Measurements from ENCODE around the gene LIMS1.
"Not testable (repeated sequence)": the region's sequence is repeated elsewhere in the genome, so short reads cannot be mapped to it uniquely, and the experiment has no call there.

Gene LIMS1

GRCh38 chr2:108640731-108641130 is 106.5 kb downstream of the LIMS1 start:
- Histone ChIP-seq H3K9ac (ENCODE audit: low read length) (peak overlapping the region; percentile 52), H3K4me3 (ENCODE audit: low read length) (peak overlapping the region; percentile 58), H3K4me1 (ENCODE audit: control insufficient read depth, insufficient read depth, low read length) (peaks cover 64% of the 10 kb centered on the region), H3K27me3 (replicated peaks; ENCODE audit: control insufficient read depth, insufficient read depth, low read length) (no peaks in the 10 kb centered on the region), H3K36me3 (ENCODE audit: control insufficient read depth, insufficient read depth, low read length, severe bottlenecking) (peaks cover 5% of the 10 kb centered on the region), H3K9me3 (ENCODE audit: control insufficient read depth, low read length) (no peaks in the 10 kb centered on the region)
- DNase-seq (ENCODE audit: low read depth): peak; percentile 91

DNA sequence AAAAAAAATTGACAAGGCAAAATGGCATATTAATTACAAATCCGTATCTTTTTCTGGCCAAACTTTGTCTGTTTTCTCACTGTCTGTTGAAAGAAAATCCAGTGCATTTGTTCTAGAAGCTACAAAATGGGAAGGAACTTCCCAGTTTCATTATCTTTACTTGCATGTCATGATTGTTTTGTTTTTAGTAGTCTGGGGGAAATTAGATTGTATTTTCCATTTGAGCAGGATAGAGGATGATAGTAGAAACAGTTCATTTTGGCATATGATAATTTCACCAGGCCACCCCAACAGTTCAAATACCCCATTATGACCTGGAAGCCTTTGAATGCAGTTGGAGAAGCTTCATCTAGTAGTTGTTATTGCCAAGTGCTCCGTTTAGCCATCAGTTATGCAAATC is 107.5 kb downstream of the LIMS1 start:
- H3K9me3 ChIP-seq (ENCODE audit: control insufficient read depth, low read length): no peaks in the 10 kb centered on the region
- DNase-seq (ENCODE audit: low read depth): no peak
- peaks cover 5% of the 10 kb centered on the region for H3K36me3 ChIP-seq (ENCODE audit: control insufficient read depth, insufficient read depth, low read length, severe bottlenecking)
- no peak overlapping the region for H3K4me3 ChIP-seq (ENCODE audit: low read length)
- peak overlapping the region; percentile 52 for H3K9ac ChIP-seq (ENCODE audit: low read length)
- H3K27me3 ChIP-seq (replicated peaks; ENCODE audit: control insufficient read depth, insufficient read depth, low read length): no peaks in the 10 kb centered on the region
- peaks cover 54% of the 10 kb centered on the region for H3K4me1 ChIP-seq (ENCODE audit: control insufficient read depth, insufficient read depth, low read length)

DNA sequence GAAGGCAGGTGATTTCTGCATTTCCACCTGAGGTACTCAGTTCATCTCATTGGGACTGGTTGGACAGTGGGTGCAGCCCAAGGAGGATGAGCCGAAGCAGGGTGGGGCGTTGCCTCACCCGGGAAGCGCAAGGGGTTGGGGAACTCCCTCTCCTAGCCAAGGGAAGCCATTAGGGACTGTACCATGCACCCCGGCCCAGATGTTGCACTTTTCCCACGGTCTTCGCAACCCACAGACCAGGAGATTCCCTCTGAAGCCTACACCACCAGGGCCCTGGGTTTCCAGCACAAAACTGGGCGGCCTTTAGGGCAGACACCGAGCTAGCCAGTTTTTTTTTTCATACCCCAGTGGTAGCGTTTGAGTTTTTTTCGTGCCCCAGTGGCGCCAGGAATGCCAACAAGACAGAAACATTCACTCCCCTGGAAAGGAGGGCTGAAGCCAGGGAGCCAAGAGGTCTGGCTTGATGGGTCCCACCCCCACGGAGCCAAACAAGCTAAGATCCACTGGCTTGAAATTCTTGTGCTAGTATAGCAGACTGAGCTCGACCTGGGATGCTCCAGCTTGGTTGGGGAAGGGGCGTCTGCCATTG is 109.1 kb downstream of the LIMS1 start:
- peaks cover 39% of the 10 kb centered on the region for H3K4me1 ChIP-seq (ENCODE audit: control insufficient read depth, insufficient read depth, low read length)
- H3K27me3 ChIP-seq (replicated peaks; ENCODE audit: control insufficient read depth, insufficient read depth, low read length): no peaks in the 10 kb centered on the region
- H3K9ac ChIP-seq (ENCODE audit: low read length): no peak overlapping the region
- H3K36me3 ChIP-seq (ENCODE audit: control insufficient read depth, insufficient read depth, low read length, severe bottlenecking): peaks cover 5% of the 10 kb centered on the region
- no peak overlapping the region for H3K4me3 ChIP-seq (ENCODE audit: low read length)
- DNase-seq (ENCODE audit: low read depth): no peak
- H3K9me3 ChIP-seq (ENCODE audit: control insufficient read depth, low read length): no peaks in the 10 kb centered on the region

GRCh38 chr2:108643862-108644261 is 109.6 kb downstream of the LIMS1 start:
- H3K4me3 ChIP-seq (ENCODE audit: low read length); H3K27me3 ChIP-seq (replicated peaks; ENCODE audit: control insufficient read depth, insufficient read depth, low read length): not testable (repeated sequence)
- peaks cover 39% of the 10 kb centered on the region for H3K4me1 ChIP-seq (ENCODE audit: control insufficient read depth, insufficient read depth, low read length)

GRCh38 chr2:108644446-108644845 is 110.2 kb downstream of the LIMS1 start:
- H3K36me3 ChIP-seq (ENCODE audit: control insufficient read depth, insufficient read depth, low read length, severe bottlenecking); H3K27me3 ChIP-seq (replicated peaks; ENCODE audit: control insufficient read depth, insufficient read depth, low read length); DNase-seq (ENCODE audit: low read depth); H3K9me3 ChIP-seq (ENCODE audit: control insufficient read depth, low read length); H3K9ac ChIP-seq (ENCODE audit: low read length); H3K4me3 ChIP-seq (ENCODE audit: low read length): not testable (repeated sequence)
- H3K4me1 ChIP-seq (ENCODE audit: control insufficient read depth, insufficient read depth, low read length): peaks cover 34% of the 10 kb centered on the region

More at GRCh38 chr2:108643862-108644261, 109.6 kb downstream of the LIMS1 start:
- not testable (repeated sequence) for DNase-seq (ENCODE audit: low read depth); H3K9me3 ChIP-seq (ENCODE audit: control insufficient read depth, low read length); H3K9ac ChIP-seq (ENCODE audit: low read length); H3K36me3 ChIP-seq (ENCODE audit: control insufficient read depth, insufficient read depth, low read length, severe bottlenecking)

DNA sequence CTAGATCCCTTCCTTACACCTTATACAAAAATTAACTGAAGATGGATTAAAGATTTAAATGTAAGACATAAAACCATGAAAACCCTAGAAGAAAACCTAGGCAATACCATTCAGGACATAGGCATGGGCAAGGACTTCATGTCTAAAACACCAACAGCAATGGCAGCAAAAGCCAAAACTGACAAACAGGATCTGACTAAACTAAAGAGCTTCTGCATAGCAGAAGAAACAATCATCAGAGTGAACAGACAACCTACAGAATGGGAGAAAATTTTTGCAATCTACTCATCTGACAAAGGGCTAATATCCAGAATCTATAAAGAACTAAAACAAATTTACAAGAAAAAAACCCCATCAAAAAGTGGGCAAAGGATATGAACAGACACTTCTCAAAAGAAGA is 114.5 kb downstream of the LIMS1 start:
- not testable (repeated sequence) for H3K4me3 ChIP-seq (ENCODE audit: low read length); H3K36me3 ChIP-seq (ENCODE audit: control insufficient read depth, insufficient read depth, low read length, severe bottlenecking); H3K4me1 ChIP-seq (ENCODE audit: control insufficient read depth, insufficient read depth, low read length); H3K9ac ChIP-seq (ENCODE audit: low read length); H3K27me3 ChIP-seq (replicated peaks; ENCODE audit: control insufficient read depth, insufficient read depth, low read length); DNase-seq (ENCODE audit: low read depth); H3K9me3 ChIP-seq (ENCODE audit: control insufficient read depth, low read length)

- not testable (repeated sequence) for H3K4me1 ChIP-seq (ENCODE audit: control insufficient read depth, insufficient read depth, low read length); H3K9ac ChIP-seq (ENCODE audit: low read length); DNase-seq (ENCODE audit: low read depth); H3K4me3 ChIP-seq (ENCODE audit: low read length); H3K36me3 ChIP-seq (ENCODE audit: control insufficient read depth, insufficient read depth, low read length, severe bottlenecking); H3K27me3 ChIP-seq (replicated peaks; ENCODE audit: control insufficient read depth, insufficient read depth, low read length); H3K9me3 ChIP-seq (ENCODE audit: control insufficient read depth, low read length)
Observed at GRCh38 chr2:108650465-108650864, 116.2 kb downstream of the LIMS1 start.

DNA sequence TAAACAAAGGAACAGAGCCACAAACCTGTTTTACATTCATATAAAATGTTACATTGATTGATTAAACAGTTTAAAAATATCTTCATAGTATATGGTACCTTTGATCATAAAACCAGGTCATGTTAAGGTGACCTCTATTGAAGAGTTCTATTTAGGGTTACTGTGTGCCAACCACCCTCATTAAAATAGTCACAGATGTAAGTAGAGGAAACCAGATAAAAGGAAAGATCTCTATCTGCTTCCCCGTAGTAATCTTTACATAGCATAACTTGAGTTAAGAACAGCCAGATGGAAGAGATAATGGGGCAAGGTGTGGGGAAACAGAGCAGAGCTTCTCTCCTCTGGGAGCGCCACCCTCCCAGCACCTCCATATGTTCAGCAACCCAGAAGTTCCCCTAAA is 117.2 kb downstream of the LIMS1 start:
- not testable (repeated sequence) for H3K4me3 ChIP-seq (ENCODE audit: low read length); H3K36me3 ChIP-seq (ENCODE audit: control insufficient read depth, insufficient read depth, low read length, severe bottlenecking); H3K4me1 ChIP-seq (ENCODE audit: control insufficient read depth, insufficient read depth, low read length); H3K27me3 ChIP-seq (replicated peaks; ENCODE audit: control insufficient read depth, insufficient read depth, low read length); H3K9ac ChIP-seq (ENCODE audit: low read length); DNase-seq (ENCODE audit: low read depth); H3K9me3 ChIP-seq (ENCODE audit: control insufficient read depth, low read length)

GRCh38 chr2:108652187-108652931 is 118.1 kb downstream of the LIMS1 start:
- peak overlapping the region; percentile 38 for H3K9ac ChIP-seq (ENCODE audit: low read length)
- peak; percentile 83 for DNase-seq (ENCODE audit: low read depth)
- H3K4me3 ChIP-seq (ENCODE audit: low read length); H3K27me3 ChIP-seq (replicated peaks; ENCODE audit: control insufficient read depth, insufficient read depth, low read length); H3K9me3 ChIP-seq (ENCODE audit: control insufficient read depth, low read length); H3K4me1 ChIP-seq (ENCODE audit: control insufficient read depth, insufficient read depth, low read length); H3K36me3 ChIP-seq (ENCODE audit: control insufficient read depth, insufficient read depth, low read length, severe bottlenecking): not testable (repeated sequence)

DNA sequence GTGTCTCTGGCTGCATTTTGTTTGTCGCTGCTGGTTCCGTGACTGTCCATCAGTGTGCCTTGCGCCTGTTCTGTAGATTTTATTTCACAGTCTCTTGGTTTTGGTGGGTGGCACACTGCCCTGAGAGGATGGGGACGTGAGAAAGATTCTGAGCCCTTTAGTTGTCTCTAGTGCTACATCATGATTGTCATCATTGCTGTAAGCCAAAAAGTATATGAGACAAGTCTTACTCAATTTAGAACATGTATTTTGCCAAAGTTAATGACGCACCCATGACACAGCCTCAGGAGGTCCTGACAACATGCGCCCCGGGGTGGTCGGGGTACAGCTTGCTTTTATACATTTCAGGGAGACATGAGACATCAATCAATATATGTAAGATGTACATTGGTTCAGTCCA is 119.2 kb downstream of the LIMS1 start:
- not testable (repeated sequence) for H3K4me1 ChIP-seq (ENCODE audit: control insufficient read depth, insufficient read depth, low read length); H3K4me3 ChIP-seq (ENCODE audit: low read length); H3K9ac ChIP-seq (ENCODE audit: low read length); H3K9me3 ChIP-seq (ENCODE audit: control insufficient read depth, low read length); H3K27me3 ChIP-seq (replicated peaks; ENCODE audit: control insufficient read depth, insufficient read depth, low read length); DNase-seq (ENCODE audit: low read depth); H3K36me3 ChIP-seq (ENCODE audit: control insufficient read depth, insufficient read depth, low read length, severe bottlenecking)

GRCh38 chr2:108653849-108654248 is 119.6 kb downstream of the LIMS1 start:
- not testable (repeated sequence) for H3K36me3 ChIP-seq (ENCODE audit: control insufficient read depth, insufficient read depth, low read length, severe bottlenecking); H3K9me3 ChIP-seq (ENCODE audit: control insufficient read depth, low read length); H3K9ac ChIP-seq (ENCODE audit: low read length); H3K27me3 ChIP-seq (replicated peaks; ENCODE audit: control insufficient read depth, insufficient read depth, low read length); H3K4me1 ChIP-seq (ENCODE audit: control insufficient read depth, insufficient read depth, low read length); DNase-seq (ENCODE audit: low read depth); H3K4me3 ChIP-seq (ENCODE audit: low read length)

Measured in adipocyte (in vitro differentiated cells).